ENCODE results near the gene ASAP2. TPM values are rescaled to one million over a fixed set of nuclear protein-coding genes. Genes with fewer than 3 reads are reported as not detected.

ASAP2 gene
- polyA plus RNA-seq, 1 experiment: 30.0 TPM

DNA sequence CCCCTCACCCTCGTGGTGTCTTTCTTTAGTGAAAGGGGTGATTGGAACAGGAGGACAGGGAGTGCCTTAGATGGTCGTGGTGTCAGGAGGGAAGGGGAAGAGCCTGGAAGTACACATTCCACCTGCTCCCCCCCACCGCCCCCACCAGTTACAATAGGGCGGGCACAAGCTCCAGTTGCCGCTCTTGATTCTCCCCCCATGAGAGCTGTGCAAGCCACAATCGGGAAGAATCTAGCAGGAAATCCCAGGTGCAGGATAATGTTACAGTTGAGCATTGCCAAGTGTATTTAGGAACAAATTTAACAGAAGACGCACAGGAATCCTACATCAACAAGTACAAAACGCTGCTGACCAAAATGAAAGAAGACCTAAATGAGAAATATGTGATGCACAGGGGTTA lies 73.6 kb downstream of the ASAP2 start:
- DNase-seq (ENCODE audit: low read depth, low spot score): no peak
- ChIA-PET CTCF (no interaction called here), POLR2A (interaction anchor here (0.6 to 0.9 kb wide), 2 partner anchors 11 to 65 kb away, joined by 3 to 4 read pairs; no protein-coding TSS in a partner anchor)
- H3K9me3 ChIP-seq (ENCODE audit: control insufficient read depth, insufficient read depth, low read length): no peaks in the 10 kb centered on the region
- no peaks in the 10 kb centered on the region for H3K27me3 ChIP-seq (ENCODE audit: control insufficient read depth, insufficient read depth, low read length)
- no peak overlapping the region for H3K4me3 ChIP-seq (ENCODE audit: low read depth, low read length)
- TF ChIP-seq, protein P1, sequence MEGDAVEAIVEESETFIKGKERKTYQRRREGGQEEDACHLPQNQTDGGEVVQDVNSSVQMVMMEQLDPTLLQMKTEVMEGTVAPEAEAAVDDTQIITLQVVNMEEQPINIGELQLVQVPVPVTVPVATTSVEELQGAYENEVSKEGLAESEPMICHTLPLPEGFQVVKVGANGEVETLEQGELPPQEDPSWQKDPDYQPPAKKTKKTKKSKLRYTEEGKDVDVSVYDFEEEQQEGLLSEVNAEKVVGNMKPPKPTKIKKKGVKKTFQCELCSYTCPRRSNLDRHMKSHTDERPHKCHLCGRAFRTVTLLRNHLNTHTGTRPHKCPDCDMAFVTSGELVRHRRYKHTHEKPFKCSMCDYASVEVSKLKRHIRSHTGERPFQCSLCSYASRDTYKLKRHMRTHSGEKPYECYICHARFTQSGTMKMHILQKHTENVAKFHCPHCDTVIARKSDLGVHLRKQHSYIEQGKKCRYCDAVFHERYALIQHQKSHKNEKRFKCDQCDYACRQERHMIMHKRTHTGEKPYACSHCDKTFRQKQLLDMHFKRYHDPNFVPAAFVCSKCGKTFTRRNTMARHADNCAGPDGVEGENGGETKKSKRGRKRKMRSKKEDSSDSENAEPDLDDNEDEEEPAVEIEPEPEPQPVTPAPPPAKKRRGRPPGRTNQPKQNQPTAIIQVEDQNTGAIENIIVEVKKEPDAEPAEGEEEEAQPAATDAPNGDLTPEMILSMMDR (IDR thresholded peaks at IDR 0.05; ENCODE audit: low read depth, low read length): no peak
- H3K27ac ChIP-seq (ENCODE audit: low read depth, low read length): no peak overlapping the region

DNA sequence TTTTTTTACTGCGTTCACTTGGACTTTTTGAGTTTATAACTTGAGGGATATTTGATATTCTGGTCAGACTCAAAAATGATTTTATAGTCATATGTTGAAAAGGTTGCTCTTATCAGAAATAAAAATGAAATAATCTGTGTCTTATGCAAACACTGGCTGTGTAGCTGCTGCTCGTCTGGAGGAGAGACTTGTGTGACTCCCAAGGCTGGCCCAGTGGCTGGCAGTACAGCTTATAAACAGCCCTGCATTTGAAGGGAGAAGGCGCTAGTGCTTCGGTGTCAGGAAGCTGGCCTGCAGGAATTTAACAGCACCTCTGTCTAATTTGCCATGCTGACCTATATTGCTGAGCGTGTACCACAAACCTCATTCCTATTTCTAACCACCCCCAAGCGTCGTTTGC lies 74.5 kb downstream of the ASAP2 start:
- Histone ChIP-seq H3K27me3 (ENCODE audit: control insufficient read depth, insufficient read depth, low read length) (no peaks in the 10 kb centered on the region), H3K27ac (ENCODE audit: low read depth, low read length) (no peak overlapping the region), H3K9me3 (ENCODE audit: control insufficient read depth, insufficient read depth, low read length) (no peaks in the 10 kb centered on the region), H3K4me3 (ENCODE audit: low read depth, low read length) (no peak overlapping the region)
- DNase-seq (ENCODE audit: low read depth, low spot score): no peak
- ChIA-PET CTCF (no interaction called here), POLR2A (no interaction called here)
- TF ChIP-seq, protein P1 (IDR thresholded peaks at IDR 0.05; ENCODE audit: low read depth, low read length): no peak

DNA sequence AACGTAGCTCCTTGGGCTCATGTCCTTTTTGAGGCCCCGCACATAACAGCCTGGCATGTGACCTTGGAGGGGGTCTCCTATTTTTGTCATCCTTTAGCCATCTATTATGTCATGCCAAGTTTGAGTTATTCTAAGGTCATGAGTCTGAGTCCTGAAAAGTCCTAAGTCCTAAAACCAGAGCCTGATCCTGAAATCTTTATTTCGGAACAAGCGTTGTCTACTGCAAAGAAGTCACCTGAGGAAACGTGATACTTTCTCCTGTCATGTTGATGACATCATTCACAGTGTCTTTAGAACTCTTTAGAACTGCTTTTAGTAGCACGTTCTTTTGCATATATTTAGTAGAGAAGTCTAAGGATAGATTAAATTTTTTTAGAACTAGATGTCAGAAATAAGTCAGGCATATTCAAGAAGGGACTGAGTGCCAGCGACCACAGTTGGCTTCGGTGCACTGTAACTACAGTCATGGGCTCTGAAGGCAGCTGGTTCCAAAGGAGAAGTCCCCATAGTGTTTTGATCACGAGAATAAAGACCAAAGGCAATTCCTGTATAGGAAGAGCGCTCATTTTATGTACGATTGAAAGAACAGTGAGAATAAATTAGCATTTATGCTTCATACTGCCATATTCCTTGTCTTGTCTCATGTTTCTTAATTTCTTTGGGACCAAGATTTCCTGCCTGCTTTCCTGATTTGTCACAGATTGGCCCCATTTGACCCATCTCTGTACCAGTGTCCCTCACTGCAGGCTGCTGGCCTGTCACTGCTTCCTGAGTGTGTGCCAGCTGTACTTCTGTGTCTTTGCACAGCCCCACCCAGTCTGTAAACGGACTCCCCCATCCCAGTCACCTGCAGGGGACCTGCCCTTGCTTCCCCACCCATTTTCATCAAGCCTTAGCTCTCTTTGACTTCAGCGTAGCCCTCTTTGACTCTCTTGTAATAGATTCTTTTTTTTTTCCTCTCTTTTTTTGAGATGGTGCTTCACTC lies 75.8 kb downstream of the ASAP2 start:
- DNase-seq (ENCODE audit: low read depth, low spot score): no peak
- TF ChIP-seq, protein P1 (IDR thresholded peaks at IDR 0.05; ENCODE audit: low read depth, low read length): no peak
- CTCF ChIA-PET: no interaction called here
- Histone ChIP-seq H3K9me3 (ENCODE audit: control insufficient read depth, insufficient read depth, low read length) (no peaks in the 10 kb centered on the region), H3K27me3 (ENCODE audit: control insufficient read depth, insufficient read depth, low read length) (no peaks in the 10 kb centered on the region), H3K4me3 (ENCODE audit: low read depth, low read length) (no peak overlapping the region), H3K27ac (ENCODE audit: low read depth, low read length) (no peak overlapping the region)
- POLR2A ChIA-PET: no interaction called here

DNA sequence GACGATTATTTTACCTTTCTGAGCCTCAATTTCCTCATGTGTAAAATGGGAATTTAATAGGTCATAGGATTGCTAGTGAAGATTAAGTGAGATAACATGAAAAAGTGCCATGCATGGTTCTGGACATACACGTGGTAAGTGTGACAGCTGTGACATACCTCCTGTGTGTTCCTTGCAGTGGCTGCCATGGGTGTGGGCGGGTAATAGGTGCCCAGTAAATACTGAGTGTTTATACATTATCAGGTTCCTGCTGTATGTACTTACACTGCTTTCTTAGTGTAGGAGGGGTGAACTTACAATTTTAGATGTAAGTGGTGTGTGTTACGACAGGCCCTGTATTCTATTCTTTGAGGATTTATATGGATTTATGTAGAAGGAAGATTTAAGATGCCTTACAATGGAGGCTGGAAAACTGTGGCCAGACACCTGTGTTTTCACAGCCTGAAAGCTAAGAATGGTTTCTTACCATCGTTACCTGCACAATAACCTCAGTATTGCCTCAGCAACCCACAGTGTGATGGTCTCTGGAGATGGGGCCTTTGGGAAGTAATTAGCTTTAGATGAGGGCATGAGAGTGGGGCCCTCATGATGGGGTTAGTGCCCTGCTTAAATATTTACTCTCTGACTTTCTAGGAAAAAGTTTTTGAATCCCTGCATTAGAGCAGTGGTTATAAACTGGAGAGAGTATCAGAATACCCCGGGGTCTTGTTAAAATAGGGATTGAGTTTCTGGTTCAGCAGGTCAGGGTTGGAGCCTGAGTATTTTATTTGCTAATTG lies 78.1 kb downstream of the ASAP2 start:
- TF ChIP-seq, protein P1 (IDR thresholded peaks at IDR 0.05; ENCODE audit: low read depth, low read length): no peak
- ChIA-PET POLR2A (no interaction called here), CTCF (no interaction called here)
- Histone ChIP-seq H3K27ac (ENCODE audit: low read depth, low read length) (no peak overlapping the region), H3K9me3 (ENCODE audit: control insufficient read depth, insufficient read depth, low read length) (no peaks in the 10 kb centered on the region), H3K4me3 (ENCODE audit: low read depth, low read length) (no peak overlapping the region), H3K27me3 (ENCODE audit: control insufficient read depth, insufficient read depth, low read length) (no peaks in the 10 kb centered on the region)
- DNase-seq (ENCODE audit: low read depth, low spot score): no peak
